Measurements from ENCODE around the gene COQ10B.

- TF ChIP-seq, protein P1, sequence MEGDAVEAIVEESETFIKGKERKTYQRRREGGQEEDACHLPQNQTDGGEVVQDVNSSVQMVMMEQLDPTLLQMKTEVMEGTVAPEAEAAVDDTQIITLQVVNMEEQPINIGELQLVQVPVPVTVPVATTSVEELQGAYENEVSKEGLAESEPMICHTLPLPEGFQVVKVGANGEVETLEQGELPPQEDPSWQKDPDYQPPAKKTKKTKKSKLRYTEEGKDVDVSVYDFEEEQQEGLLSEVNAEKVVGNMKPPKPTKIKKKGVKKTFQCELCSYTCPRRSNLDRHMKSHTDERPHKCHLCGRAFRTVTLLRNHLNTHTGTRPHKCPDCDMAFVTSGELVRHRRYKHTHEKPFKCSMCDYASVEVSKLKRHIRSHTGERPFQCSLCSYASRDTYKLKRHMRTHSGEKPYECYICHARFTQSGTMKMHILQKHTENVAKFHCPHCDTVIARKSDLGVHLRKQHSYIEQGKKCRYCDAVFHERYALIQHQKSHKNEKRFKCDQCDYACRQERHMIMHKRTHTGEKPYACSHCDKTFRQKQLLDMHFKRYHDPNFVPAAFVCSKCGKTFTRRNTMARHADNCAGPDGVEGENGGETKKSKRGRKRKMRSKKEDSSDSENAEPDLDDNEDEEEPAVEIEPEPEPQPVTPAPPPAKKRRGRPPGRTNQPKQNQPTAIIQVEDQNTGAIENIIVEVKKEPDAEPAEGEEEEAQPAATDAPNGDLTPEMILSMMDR (IDR thresholded peaks at IDR 0.05; ENCODE audit: low read depth, low read length) = no peak
- no peak for TF ChIP-seq EZH2phosphoT487 (IDR thresholded peaks at IDR 0.05; ENCODE audit: low read depth)
Observed at GRCh38 chr2:197496695-197497094, 43.3 kb downstream of the COQ10B start.
